ENCODE measurements around the gene CDS2.
A peak's percentile ranks its signal among the peaks of the same experiment; 100 is the strongest.

CDS2 gene

GRCh38 chr20:5126512-5127203 lies at the start of gene CDS2:
TSS of gene CDS2 (plus strand) at chr20:5127008. CDS start at chr20:5127093, 85 bp downstream.
- peak; percentile 64 for TF ChIP-seq CTCF (IDR thresholded peaks at IDR 0.05; ENCODE audit: extremely low read depth, missing control alignments)

GRCh38 chr20:5077761-5078387 lies 48.9 kb upstream of the CDS2 start:
- no peak for TF ChIP-seq CTCF (IDR thresholded peaks at IDR 0.05; ENCODE audit: extremely low read depth, missing control alignments)

More at GRCh38 chr20:5126512-5127203, at the start of gene CDS2:
- DNase-seq (ENCODE audit: low spot score): peak; percentile 98

GRCh38 chr20:5078399-5078958 lies 48.3 kb upstream of the CDS2 start:
- TF ChIP-seq CTCF (IDR thresholded peaks at IDR 0.05; ENCODE audit: extremely low read depth, missing control alignments): no peak
- peak; percentile 84 for DNase-seq (ENCODE audit: low spot score)

More at GRCh38 chr20:5077761-5078387, 48.9 kb upstream of the CDS2 start:
- DNase-seq (ENCODE audit: low spot score): no peak

- no peak for DNase-seq (ENCODE audit: low spot score)
- TF ChIP-seq CTCF (IDR thresholded peaks at IDR 0.05; ENCODE audit: extremely low read depth, missing control alignments): no peak
Observed at GRCh38 chr20:5080384-5080877, 46.4 kb upstream of the CDS2 start.

GRCh38 chr20:5085380-5085779 lies 41.4 kb upstream of the CDS2 start:
- DNase-seq (ENCODE audit: low spot score): no peak
- no peak for TF ChIP-seq CTCF (IDR thresholded peaks at IDR 0.05; ENCODE audit: extremely low read depth, missing control alignments)

GRCh38 chr20:5088688-5089087 lies 38.1 kb upstream of the CDS2 start:
- no peak for TF ChIP-seq CTCF (IDR thresholded peaks at IDR 0.05; ENCODE audit: extremely low read depth, missing control alignments)
- no peak for DNase-seq (ENCODE audit: low spot score)

GRCh38 chr20:5090191-5090590 lies 36.6 kb upstream of the CDS2 start:
- no peak for TF ChIP-seq CTCF (IDR thresholded peaks at IDR 0.05; ENCODE audit: extremely low read depth, missing control alignments)
- no peak for DNase-seq (ENCODE audit: low spot score)
